Right ventricle myocardium superior (tissue), 1 donor: ENCODE results near the gene LAMB1. TPM values are rescaled to one million over a fixed set of nuclear protein-coding genes. Genes with fewer than 3 reads are reported as not detected.

Experiments
- ATAC-seq: fragments of 200-7000 bp; cut with Tn5 transposase; one replicate; pipeline ENCODE4 v1.9.1; 2020; ENCODE audit warnings: mild to moderate bottlenecking; ENCODE audit not compliant: poor library complexity
- DNase-seq: peaks from one replicate; pipeline ENCODE4 v3.0.0-alpha.2; 2020
- intact Hi-C: fragments of 100-400 bp; cut with DNase I; formaldehyde crosslinking; loops from one replicate; pipeline ENCODE4 v1.11.2; 2022
- total RNA-seq: library from RNA; stranded (reverse); fragmentation: NEBNext Ultra II Directional; extraction: Animal tissue kit (Norgen Biotek cat#: 25700); gene quantifications from one replicate; pipeline ENCODE4 v1.2.1, GENCODE V29; 2021
- donor health status: DM: no; HTN: yes; CAD: no; lungs with severe emphysema.

LAMB1 gene
- total RNA-seq, 1 donor from 2014 or later, result 62.1 TPM

- no peak for DNase-seq
- intact Hi-C loops, result no loop called here
- peak; percentile 42 for ATAC-seq
Measured at GRCh38 chr7:108001764-108002725, 916 bp downstream of the LAMB1 start.

GRCh38 chr7:108000875-108001763 lies 1.8 kb downstream of the LAMB1 start:
- DNase-seq (peak; percentile 73), ATAC-seq (peak; percentile 27)
- intact Hi-C loops, result no loop called here

- ATAC-seq, result no peak
- intact Hi-C loops, result no loop called here
- DNase-seq, result no peak
Measured at GRCh38 chr7:107999779-108000560, 3.0 kb downstream of the LAMB1 start.

- DNase-seq, result no peak
- ATAC-seq, result no peak
- intact Hi-C loops, result no loop called here
Measured at GRCh38 chr7:107998660-107999480, 4.1 kb downstream of the LAMB1 start.

GRCh38 chr7:107998150-107998549 lies 4.8 kb downstream of the LAMB1 start:
- DNase-seq (no peak), ATAC-seq (no peak)
- intact Hi-C loops, result no loop called here

GRCh38 chr7:107996072-107996882 lies 6.7 kb downstream of the LAMB1 start:
- no peak for ATAC-seq
- no peak for DNase-seq
- intact Hi-C loops, result no loop called here

GRCh38 chr7:107995184-107996071 lies 7.5 kb downstream of the LAMB1 start:
- intact Hi-C loops, result no loop called here
- ATAC-seq (peak; percentile 68), DNase-seq (no peak)

- ATAC-seq (peak; percentile 28), DNase-seq (no peak)
- intact Hi-C loops, result no loop called here
Measured at GRCh38 chr7:107994421-107995030, 8.4 kb downstream of the LAMB1 start.

- intact Hi-C loops, result no loop called here
- DNase-seq, result no peak
- peak; percentile 25 for ATAC-seq
Measured at GRCh38 chr7:107993891-107994291, 9.1 kb downstream of the LAMB1 start.

- DNase-seq (no peak), ATAC-seq (peak; percentile 76)
- intact Hi-C loops, result no loop called here
Measured at GRCh38 chr7:107989618-107990373, 13.2 kb downstream of the LAMB1 start.

- intact Hi-C loops, result no loop called here
- no peak for DNase-seq
- ATAC-seq, result peak; percentile 49
Measured at GRCh38 chr7:107982918-107983389, 20.0 kb downstream of the LAMB1 start.

- ATAC-seq, result peak; percentile 34
- no peak for DNase-seq
- intact Hi-C loops, result no loop called here
Measured at GRCh38 chr7:107982042-107982840, 20.7 kb downstream of the LAMB1 start.

- no peak for ATAC-seq
- intact Hi-C loops, result no loop called here
- DNase-seq, result no peak
Measured at GRCh38 chr7:107981466-107981865, 21.5 kb downstream of the LAMB1 start.

GRCh38 chr7:107980671-107981190 lies 22.2 kb downstream of the LAMB1 start:
- DNase-seq (no peak), ATAC-seq (no peak)

More at GRCh38 chr7:107980671-107981190, 22.2 kb downstream of the LAMB1 start:
- intact Hi-C loops, result no loop called here
